Measurements from ENCODE around the gene NPNT.

- TF ChIP-seq EP300 (IDR thresholded peaks at IDR 0.05) (no peak), CTCF (IDR thresholded peaks at IDR 0.05) (no peak)
Measured at GRCh38 chr4:105991726-105992125, 96.5 kb downstream of the NPNT start.
